IPS-18a (cell line): ENCODE data around the gene NUTM2G.
"Not testable (repeated sequence)": the region's sequence is repeated elsewhere in the genome, so short reads cannot be mapped to it uniquely, and the experiment has no call there.

Experiments used
- H3K27ac ChIP-seq: one replicate; pipeline ENCODE4 v1.5.1; 2013; ENCODE audit warnings: low read length
- H3K27me3 ChIP-seq: one replicate; pipeline ENCODE4 v1.6.1; 2013; ENCODE audit warnings: mild to moderate bottlenecking, low read length; ENCODE audit not compliant: control insufficient read depth, insufficient read depth
- H3K36me3 ChIP-seq: one replicate; pipeline ENCODE4 v1.6.1; 2013; ENCODE audit warnings: low read depth, low read length; ENCODE audit not compliant: control insufficient read depth
- H3K4me1 ChIP-seq: one replicate; pipeline ENCODE4 v1.6.1; 2013; ENCODE audit warnings: low read depth, low read length; ENCODE audit not compliant: control insufficient read depth
- H3K4me3 ChIP-seq: one replicate; pipeline ENCODE4 v1.5.1; 2013; ENCODE audit warnings: low read length
- H3K9ac ChIP-seq: one replicate; pipeline ENCODE4 v1.6.1; 2013; ENCODE audit warnings: mild to moderate bottlenecking, low read length, moderate library complexity
- H3K9me3 ChIP-seq: one replicate; pipeline ENCODE4 v1.6.1; 2013; ENCODE audit warnings: low read depth, low read length; ENCODE audit not compliant: control insufficient read depth

The NUTM2G gene

DNA sequence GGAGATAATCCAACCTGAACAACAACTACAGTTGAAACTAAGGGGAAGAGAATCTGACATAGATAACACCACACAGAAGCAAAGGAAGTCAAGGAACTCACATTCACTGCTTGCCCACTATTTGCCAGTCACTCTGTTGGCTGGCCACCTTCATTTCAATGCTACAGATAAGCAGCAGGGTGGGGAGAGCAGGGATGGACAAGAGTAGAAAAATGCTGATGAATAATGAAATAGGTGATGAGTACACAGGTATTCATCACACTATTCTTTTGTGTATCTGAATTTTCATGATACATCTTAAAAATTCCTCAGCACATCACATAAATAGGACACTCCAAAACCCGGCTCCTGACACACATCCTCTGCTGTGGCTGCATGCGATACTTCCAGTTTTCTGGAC is 21.9 kb downstream of the NUTM2G start:
- H3K27me3 ChIP-seq, H3K9me3 ChIP-seq, H3K9ac ChIP-seq, H3K4me3 ChIP-seq, H3K27ac ChIP-seq, H3K4me1 ChIP-seq, H3K36me3 ChIP-seq: not testable (repeated sequence)

DNA sequence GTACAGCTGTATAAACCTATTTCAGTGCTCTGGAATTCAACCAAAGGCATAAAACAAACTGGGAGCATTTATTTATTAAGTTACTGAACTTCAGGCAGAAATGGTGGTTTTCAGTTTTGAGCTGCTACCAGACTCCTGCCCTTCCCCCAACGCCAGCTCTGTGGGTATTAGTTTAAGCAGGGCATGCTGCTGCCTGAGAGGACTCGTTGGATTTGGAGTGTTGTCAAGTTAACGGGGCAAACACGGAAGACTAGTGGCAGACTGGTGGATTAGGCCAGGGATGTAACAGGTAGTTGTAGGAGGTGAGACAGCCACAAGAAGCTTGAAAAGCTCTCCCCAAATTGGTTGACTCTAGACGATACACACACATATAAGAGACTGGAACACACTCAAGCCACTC is 38.9 kb downstream of the NUTM2G start:
- H3K4me3 ChIP-seq, H3K27me3 ChIP-seq, H3K27ac ChIP-seq, H3K4me1 ChIP-seq, H3K9me3 ChIP-seq, H3K36me3 ChIP-seq, H3K9ac ChIP-seq: not testable (repeated sequence)

DNA sequence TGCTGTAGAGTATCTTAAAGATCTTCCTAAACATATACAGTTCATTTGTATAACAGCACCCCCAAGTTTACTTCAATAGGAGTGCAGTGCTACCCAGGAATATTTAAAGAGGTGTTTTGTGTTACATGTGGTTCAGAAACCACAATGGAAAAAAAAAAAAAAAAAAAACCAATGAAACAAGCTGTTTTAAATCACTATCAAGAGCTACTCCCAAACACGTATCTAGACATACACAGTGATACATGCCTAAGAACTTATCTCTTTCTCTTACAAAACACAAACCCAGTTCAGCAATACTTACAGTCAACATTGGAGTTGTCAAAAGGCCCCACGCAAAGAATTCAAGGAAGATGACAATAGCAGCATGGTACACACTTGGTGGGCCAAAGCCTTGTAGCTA is 43.9 kb downstream of the NUTM2G start:
- not testable (repeated sequence) for H3K9me3 ChIP-seq

DNA sequence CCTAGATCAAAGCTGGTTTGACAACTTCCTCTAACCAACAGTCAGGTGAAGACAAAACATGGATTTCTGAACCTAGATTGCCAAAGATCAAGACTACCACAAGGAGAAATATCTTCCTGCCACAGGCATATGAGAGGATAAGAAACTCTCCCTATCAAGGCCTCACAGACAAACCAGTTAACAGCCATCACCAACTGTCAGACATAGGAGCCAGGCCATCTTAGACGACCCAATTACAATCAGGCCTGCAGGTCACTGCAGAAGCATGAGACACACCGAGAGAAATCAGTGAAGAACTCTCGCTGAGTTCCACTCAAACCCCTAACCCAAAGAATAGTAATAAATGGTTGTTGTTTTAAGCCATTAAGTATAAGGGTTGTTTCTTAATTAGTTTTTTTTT is 45.4 kb downstream of the NUTM2G start:
- not testable (repeated sequence) for H3K36me3 ChIP-seq, H3K27ac ChIP-seq, H3K4me1 ChIP-seq, H3K4me3 ChIP-seq, H3K27me3 ChIP-seq, H3K9me3 ChIP-seq, H3K9ac ChIP-seq

More for the DNA sequence above, 43.9 kb downstream of the NUTM2G start:
- H3K27ac ChIP-seq, H3K36me3 ChIP-seq, H3K4me1 ChIP-seq, H3K9ac ChIP-seq, H3K27me3 ChIP-seq, H3K4me3 ChIP-seq: not testable (repeated sequence)

DNA sequence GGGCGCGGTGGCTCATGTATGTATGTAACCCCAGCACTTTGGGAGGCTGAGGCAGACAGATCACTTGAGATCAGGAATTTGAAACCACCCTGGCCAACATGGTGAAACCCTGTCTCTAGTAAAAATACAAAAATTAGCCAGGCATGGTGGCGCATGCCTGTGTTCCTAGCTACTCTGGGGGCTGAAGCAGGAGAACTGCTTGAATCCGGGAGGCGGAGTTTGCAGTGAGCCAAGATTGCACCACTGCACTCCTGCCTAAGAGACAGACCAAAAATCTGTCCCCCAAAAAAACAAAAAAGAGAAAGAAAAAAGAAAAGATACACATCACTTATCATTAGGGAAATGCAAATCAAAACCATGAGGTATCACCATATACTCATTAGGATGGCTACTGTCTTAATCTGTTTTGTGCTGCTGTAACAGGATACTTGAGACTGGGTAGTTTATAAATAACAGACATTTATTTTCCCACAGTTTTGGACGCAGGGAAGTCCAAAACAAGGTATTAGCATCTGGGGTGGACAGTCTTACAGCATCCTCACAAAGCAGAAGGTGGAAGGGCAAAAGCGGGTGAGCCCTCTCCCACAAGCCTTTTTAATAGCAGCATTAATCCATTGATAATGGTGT is 55.0 kb downstream of the NUTM2G start:
- not testable (repeated sequence) for H3K27me3 ChIP-seq, H3K9me3 ChIP-seq, H3K4me1 ChIP-seq, H3K36me3 ChIP-seq, H3K4me3 ChIP-seq, H3K9ac ChIP-seq, H3K27ac ChIP-seq

DNA sequence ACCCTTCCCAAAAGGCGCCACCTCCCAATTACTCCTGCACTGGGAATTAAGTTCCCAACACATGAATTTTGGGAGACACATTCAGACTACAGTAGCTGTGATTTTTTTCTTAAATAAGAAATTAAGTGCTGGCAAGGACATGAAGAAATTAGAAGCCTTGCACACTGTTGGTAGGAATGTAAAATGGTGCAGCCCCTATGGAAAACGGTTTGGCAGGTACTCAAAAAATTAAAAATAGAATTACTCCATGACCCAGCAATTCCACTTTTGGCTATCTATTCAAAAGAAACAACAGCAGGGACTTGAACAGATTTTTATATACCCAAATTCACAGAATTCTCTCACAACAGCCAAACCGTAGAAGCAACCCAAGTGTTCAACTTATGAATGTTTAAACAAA is 55.5 kb downstream of the NUTM2G start:
- H3K4me3 ChIP-seq, H3K27ac ChIP-seq, H3K9ac ChIP-seq, H3K36me3 ChIP-seq, H3K4me1 ChIP-seq, H3K27me3 ChIP-seq, H3K9me3 ChIP-seq: not testable (repeated sequence)

DNA sequence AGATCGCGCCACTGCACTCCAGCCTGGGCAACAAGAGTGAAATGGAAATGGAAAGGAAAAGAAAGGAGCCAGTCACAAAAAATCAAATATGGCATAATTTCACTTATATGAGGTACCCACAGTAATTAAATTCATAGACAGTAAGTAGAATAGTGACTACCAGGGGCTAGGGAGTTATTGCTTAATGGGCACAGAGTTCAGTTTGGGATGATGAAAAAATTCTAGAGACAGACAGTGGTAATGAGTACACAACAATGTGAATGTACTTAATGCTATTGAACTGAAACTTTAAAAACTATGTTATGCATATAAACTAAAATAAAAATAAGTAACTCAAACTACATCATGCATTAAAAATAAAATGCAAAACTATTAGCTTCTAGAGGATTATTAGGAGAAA is 56.2 kb downstream of the NUTM2G start:
- H3K27ac ChIP-seq, H3K4me3 ChIP-seq, H3K4me1 ChIP-seq, H3K36me3 ChIP-seq, H3K27me3 ChIP-seq, H3K9me3 ChIP-seq, H3K9ac ChIP-seq: not testable (repeated sequence)
